Ovary (tissue), 3 donors: ENCODE measurements around the gene CEP57.

ENCODE experiments used
- EP300 ChIP-seq: sonication (generic); formaldehyde crosslinking; IDR thresholded peaks from one replicate; pipeline ENCODE4 v1.6.1; 2017; ENCODE audit warnings: antibody characterized with exemption
- POLR2A ChIP-seq: fragments of 450-650 bp; IDR thresholded peaks from one replicate; pipeline ENCODE4 v1.6.1; 2017; ENCODE audit warnings: antibody characterized with exemption, mild to moderate bottlenecking, moderate library complexity
- TF ChIP-seq, protein P1 (sequence below), 3 donors: fragments of 450-650 bp in 2 of 3; fragments of 200-600 bp in 1 of 3; IDR thresholded peaks; one replicate each; pipeline versions ENCODE4 v1.5.1 to v1.8.0; 2016 to 2022; ENCODE audit warnings: antibody characterized with exemption in 3 of 3, mild to moderate bottlenecking in 1 of 3
- donor health status: DM: no; HTN: no; CAD: no.

DNA sequence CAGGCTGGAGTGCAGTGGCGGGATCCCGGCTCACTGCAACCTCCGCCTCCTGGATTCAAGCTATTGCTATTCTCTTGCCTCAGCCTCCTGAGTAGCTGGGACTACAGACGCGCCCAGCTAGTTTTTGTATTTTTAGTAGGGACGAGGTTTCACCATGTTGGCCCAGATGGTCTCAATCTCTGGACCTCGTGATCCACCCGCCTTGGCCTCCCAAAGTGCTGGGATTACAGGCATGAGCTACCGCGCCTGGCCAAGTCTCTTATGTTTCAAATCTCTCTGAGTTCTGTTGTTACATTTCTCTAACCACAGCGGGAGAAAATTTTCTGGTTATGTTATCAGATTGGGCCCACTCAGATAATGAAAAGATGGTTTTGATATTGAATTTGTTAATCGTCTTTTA is 10.1 kb downstream of the CEP57 start:
- TF ChIP-seq POLR2A, result no peak
- TF ChIP-seq, protein P1, sequence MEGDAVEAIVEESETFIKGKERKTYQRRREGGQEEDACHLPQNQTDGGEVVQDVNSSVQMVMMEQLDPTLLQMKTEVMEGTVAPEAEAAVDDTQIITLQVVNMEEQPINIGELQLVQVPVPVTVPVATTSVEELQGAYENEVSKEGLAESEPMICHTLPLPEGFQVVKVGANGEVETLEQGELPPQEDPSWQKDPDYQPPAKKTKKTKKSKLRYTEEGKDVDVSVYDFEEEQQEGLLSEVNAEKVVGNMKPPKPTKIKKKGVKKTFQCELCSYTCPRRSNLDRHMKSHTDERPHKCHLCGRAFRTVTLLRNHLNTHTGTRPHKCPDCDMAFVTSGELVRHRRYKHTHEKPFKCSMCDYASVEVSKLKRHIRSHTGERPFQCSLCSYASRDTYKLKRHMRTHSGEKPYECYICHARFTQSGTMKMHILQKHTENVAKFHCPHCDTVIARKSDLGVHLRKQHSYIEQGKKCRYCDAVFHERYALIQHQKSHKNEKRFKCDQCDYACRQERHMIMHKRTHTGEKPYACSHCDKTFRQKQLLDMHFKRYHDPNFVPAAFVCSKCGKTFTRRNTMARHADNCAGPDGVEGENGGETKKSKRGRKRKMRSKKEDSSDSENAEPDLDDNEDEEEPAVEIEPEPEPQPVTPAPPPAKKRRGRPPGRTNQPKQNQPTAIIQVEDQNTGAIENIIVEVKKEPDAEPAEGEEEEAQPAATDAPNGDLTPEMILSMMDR (IDR thresholded peaks at IDR 0.05), result no peak
- no peak for TF ChIP-seq EP300
